HS-27A (cell line): ENCODE measurements around the gene GALNT9.

Experiments
- DNase-seq: peaks from one replicate; pipeline ENCODE4 v3.0.0-alpha.2; 2012; ENCODE audit warnings: low read depth, missing footprints

The GALNT9 gene

GRCh38 chr12:132292328-132293319 lies 36.8 kb downstream of the GALNT9 start:
- DNase-seq: no peak

- DNase-seq: no peak
Observed at GRCh38 chr12:132291402-132292175, 37.8 kb downstream of the GALNT9 start.

GRCh38 chr12:132290203-132290540 lies 39.2 kb downstream of the GALNT9 start:
- no peak for DNase-seq

GRCh38 chr12:132289356-132290202 lies 39.8 kb downstream of the GALNT9 start:
- no peak for DNase-seq

GRCh38 chr12:132288516-132289215 lies 40.7 kb downstream of the GALNT9 start:
- no peak for DNase-seq

- no peak for DNase-seq
Observed at GRCh38 chr12:132287391-132288238, 41.8 kb downstream of the GALNT9 start.

- DNase-seq: no peak
Observed at GRCh38 chr12:132286912-132287311, 42.5 kb downstream of the GALNT9 start.

- no peak for DNase-seq
Observed at GRCh38 chr12:132285991-132286681, 43.3 kb downstream of the GALNT9 start.

- no peak for DNase-seq
Observed at GRCh38 chr12:132284827-132285741, 44.3 kb downstream of the GALNT9 start.

GRCh38 chr12:132284071-132284826 lies 45.1 kb downstream of the GALNT9 start:
- no peak for DNase-seq

GRCh38 chr12:132282950-132283771 lies 46.2 kb downstream of the GALNT9 start:
- no peak for DNase-seq

GRCh38 chr12:132282031-132282949 lies 47.1 kb downstream of the GALNT9 start:
- DNase-seq: no peak

GRCh38 chr12:132281038-132281437 lies 48.4 kb downstream of the GALNT9 start:
- DNase-seq: no peak

GRCh38 chr12:132280406-132280805 lies 49.0 kb downstream of the GALNT9 start:
- DNase-seq: no peak

- no peak for DNase-seq
Observed at GRCh38 chr12:132279930-132280329, 49.5 kb downstream of the GALNT9 start.
